ENCODE data around the gene MRPL20.

- no peak for TF ChIP-seq CTCF (conservative IDR thresholded peaks at IDR 0.05 in 1 of 2, IDR thresholded peaks at IDR 0.05 in 1 of 2; ENCODE audit: low read depth in 1 of 2, low read length in 2 of 2)
- TF ChIP-seq EZH2 (IDR thresholded peaks at IDR 0.05; ENCODE audit: low read length, missing control alignments), result no peak
Measured at GRCh38 chr1:1440262-1441001, 33.3 kb upstream of the MRPL20 start.

Measured in fibroblast of lung (primary cell).